Endothelial cell of umbilical vein (primary cell): ENCODE data around the gene RPGRIP1L. TPM values are rescaled to one million over a fixed set of nuclear protein-coding genes. Genes with fewer than 3 reads are reported as not detected.

ENCODE experiments used
- BruUV-seq: library from RNA; stranded (reverse); fragments of 400-500 nt; replicated peaks from 2 replicates; lab custom pipeline; 2021; lab: Mats Ljungman, UMichigan
- CTCF ChIA-PET: fragments of 300-600, 350-600 bp; sonication (Branson Sonifier 250); formaldehyde crosslinking; loops from one replicate; lab custom pipeline; 2021; ENCODE audit warnings: antibody characterized with exemption, inconsistent platforms; lab: Charles Lee
- POLR2A ChIA-PET: fragments of 300-600, 350-600 bp; sonication (Branson Sonifier 250); formaldehyde crosslinking; loops from one replicate; lab custom pipeline; 2021; ENCODE audit warnings: antibody characterized with exemption, inconsistent platforms; lab: Charles Lee
- DNase-seq: peaks from one replicate; pipeline ENCODE4 v3.0.0-alpha.2; 2011; ENCODE audit warnings: low read depth, low spot score
- FAIRE-seq: peaks from 2 replicates; lab custom pipeline; 2011; peaks lifted over from hg19 to GRCh38; lab: Jason Lieb, UNC
- H2AFZ ChIP-seq: 2 replicates; pipeline ENCODE4 v1.6.0; 2012; ENCODE audit warnings: low read depth, low read length, control low read depth, inconsistent platforms
- H3K27ac ChIP-seq: 2 replicates; pipeline ENCODE4 v1.5.1; 2011; ENCODE audit warnings: low read depth, mild to moderate bottlenecking, control low read depth, low read length, moderate library complexity; ENCODE audit not compliant: insufficient read depth
- H3K27me3 ChIP-seq, 2 experiments: 2 replicates each; pipeline versions ENCODE4 v1.6.0 to v1.6.1; 2011; ENCODE audit warnings: low read length in 2 of 2, mixed read lengths in 1 of 2; ENCODE audit not compliant: control insufficient read depth in 2 of 2, insufficient read depth in 2 of 2
- H3K36me3 ChIP-seq, 2 experiments: 2 replicates in 1 of 2; 3 replicates in 1 of 2; pipeline ENCODE4 v1.5.1; 2011; ENCODE audit warnings: low read length in 2 of 2, mild to moderate bottlenecking in 1 of 2, moderate library complexity in 1 of 2; ENCODE audit not compliant: control insufficient read depth in 2 of 2, insufficient read depth in 2 of 2; ENCODE audit errors: extremely low read depth in 1 of 2
- H3K4me1 ChIP-seq: 3 replicates; pipeline ENCODE4 v1.5.1; 2011; ENCODE audit warnings: mild to moderate bottlenecking, low read length; ENCODE audit not compliant: control insufficient read depth, insufficient read depth; ENCODE audit errors: extremely low read depth
- H3K4me2 ChIP-seq: 2 replicates; pipeline ENCODE4 v1.6.1; 2011; ENCODE audit warnings: low read length, control low read depth, mixed read lengths; ENCODE audit not compliant: insufficient read depth
- H3K4me3 ChIP-seq, 3 experiments: fragments of 200-600 bp in 1 of 3; sonication (generic), shearing (Covaris generic) in 1 of 3; replicated peaks in 1 of 3; 2 replicates each; pipeline ENCODE4 v1.5.1; 2011 to 2016; ENCODE audit warnings: control low read depth in 3 of 3, low read length in 3 of 3, mild to moderate bottlenecking in 2 of 3, inconsistent platforms in 1 of 3, low read depth in 1 of 3, moderate library complexity in 1 of 3; ENCODE audit not compliant: insufficient read depth in 1 of 3
- H3K79me2 ChIP-seq: 2 replicates; pipeline ENCODE4 v1.6.0; 2012; ENCODE audit warnings: low read length, inconsistent platforms; ENCODE audit not compliant: control insufficient read depth, insufficient read depth
- H3K9ac ChIP-seq: replicated peaks from 2 replicates; pipeline ENCODE3; 2011; ENCODE audit warnings: low read length, control low read depth; ENCODE audit not compliant: insufficient read depth; ENCODE audit errors: extremely low read depth
- H3K9me1 ChIP-seq: replicated peaks from 3 replicates; pipeline ENCODE4 v1.6.0; 2011; ENCODE audit warnings: mild to moderate bottlenecking, low read length; ENCODE audit not compliant: control insufficient read depth, insufficient read depth; ENCODE audit errors: extremely low read depth
- H3K9me3 ChIP-seq: replicated peaks from 2 replicates; pipeline ENCODE4 v1.5.1; 2012; ENCODE audit warnings: low read length, inconsistent platforms; ENCODE audit not compliant: control insufficient read depth, insufficient read depth
- H4K20me1 ChIP-seq: replicated peaks from 2 replicates; pipeline ENCODE3; 2011; ENCODE audit warnings: mild to moderate bottlenecking, low read length; ENCODE audit not compliant: control insufficient read depth, insufficient read depth; ENCODE audit errors: extremely low read depth
- EZH2 ChIP-seq: IDR thresholded peaks from 2 replicates; pipeline ENCODE4 v1.6.1; 2012; ENCODE audit warnings: borderline replicate concordance, low read depth, mild to moderate bottlenecking, moderate library complexity, low read length, inconsistent platforms; ENCODE audit not compliant: severe bottlenecking
- FOS ChIP-seq: IDR thresholded peaks from 2 replicates; pipeline ENCODE4 v1.6.1; 2011; ENCODE audit warnings: mild to moderate bottlenecking, low read length, moderate library complexity, borderline replicate concordance; ENCODE audit not compliant: insufficient read depth
- GATA2 ChIP-seq: IDR thresholded peaks from 2 replicates; pipeline ENCODE4 v1.7.0; 2011; ENCODE audit warnings: low read depth, mild to moderate bottlenecking, moderate library complexity, mixed read lengths, low read length; ENCODE audit not compliant: insufficient read length, insufficient read depth
- JUN ChIP-seq: IDR thresholded peaks from 2 replicates; pipeline ENCODE4 v1.6.1; 2011; ENCODE audit warnings: borderline replicate concordance, low read depth; ENCODE audit not compliant: insufficient read length, insufficient read depth
- MYC ChIP-seq: IDR thresholded peaks from one replicate; pipeline ENCODE4 v1.6.1; 2011; ENCODE audit warnings: mild to moderate bottlenecking, low read depth, low read length
- POLR2A ChIP-seq: IDR thresholded peaks from 2 replicates; pipeline ENCODE4 v1.6.1; 2012; ENCODE audit warnings: low read depth, mild to moderate bottlenecking, control low read depth, low read length
- POLR2AphosphoS5 ChIP-seq: IDR thresholded peaks from 2 replicates; pipeline ENCODE4 v1.6.1; 2012; ENCODE audit warnings: low read depth, mild to moderate bottlenecking, control low read depth, low read length, moderate library complexity; ENCODE audit not compliant: insufficient read depth
- dilution Hi-C: fragments of 300-500 bp; cut with MboI; formaldehyde crosslinking; loops from one replicate; pipeline ENCODE4 v1.15.0; 2019; ENCODE audit warnings: low sequenced_read_pairs; ENCODE audit not compliant: extremely low pct_ligation_motif_present
- intact Hi-C: fragments of 100-400 bp; cut with micrococcal nuclease; formaldehyde crosslinking; loops from one replicate; pipeline ENCODE4 v1.10.0; 2022
- polyA plus RNA-seq, 4 experiments: library from polyadenylated mRNA; depleted of rRNA in 3 of 4; stranded (reverse) in 3 of 4; unstranded in 1 of 4; fragments of >200 nt; gene quantifications; 2 replicates each; pipeline versions ENCODE4 v1.2.1 to v1.2.3, GENCODE V29; 2011 to 2012; ENCODE audit warnings: missing spikeins in 1 of 4
- total RNA-seq: library from RNA; stranded (reverse); gene quantifications from 2 replicates; pipeline ENCODE4 v1.2.3, GENCODE V29; 2021
- TF ChIP-seq, protein P1 (sequence below), 2 donors: IDR thresholded peaks; 1 replicate in 1 of 2; 2 replicates in 1 of 2; pipeline ENCODE4 v1.5.1; 2011; ENCODE audit warnings: low read length in 2 of 2, mild to moderate bottlenecking in 2 of 2, moderate library complexity in 2 of 2, control low read depth in 1 of 2, inconsistent platforms in 1 of 2, low read depth in 1 of 2; ENCODE audit not compliant: insufficient read depth in 1 of 2; ENCODE audit errors: extremely low read depth in 1 of 2
- TF ChIP-seq, protein P2 (sequence below): IDR thresholded peaks from 2 replicates; pipeline ENCODE4 v1.6.1; 2011; ENCODE audit not compliant: insufficient read depth, insufficient read length

RPGRIP1L gene
- total and polyA plus RNA-seq, 2 donors (not counting 3 experiments of a cell fraction or from before 2014, with no cell fraction given) = 3.2 to 13.2 TPM

DNA sequence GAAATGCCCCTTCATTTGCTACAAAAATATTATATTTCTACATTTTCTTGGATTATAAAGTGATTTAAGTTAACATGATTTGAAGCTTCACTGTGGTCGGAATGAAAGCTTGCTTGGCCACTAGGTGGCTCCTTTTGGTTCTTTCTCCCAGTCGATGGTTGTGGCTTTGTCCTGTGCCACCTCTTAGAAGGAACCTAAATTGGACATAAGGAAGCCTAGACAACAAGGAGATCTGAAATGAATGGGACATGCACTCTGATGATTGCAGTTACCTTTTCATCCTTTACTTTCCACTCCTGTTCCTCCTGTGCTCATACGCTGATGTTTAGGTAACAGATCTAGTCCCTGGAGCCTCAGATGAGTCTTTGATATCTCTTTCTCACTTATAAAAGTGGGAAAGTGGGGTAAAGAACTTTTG, 39.5 kb upstream of the RPGRIP1L start:
- no peaks in the 10 kb centered on the region for H3K27me3 ChIP-seq
- peak; percentile 28 for DNase-seq
- H3K9me3 ChIP-seq = no peaks in the 10 kb centered on the region
- no peaks in the 10 kb centered on the region for H3K36me3 ChIP-seq
- H4K20me1 ChIP-seq = no peaks in the 10 kb centered on the region
- TF ChIP-seq, protein P1, sequence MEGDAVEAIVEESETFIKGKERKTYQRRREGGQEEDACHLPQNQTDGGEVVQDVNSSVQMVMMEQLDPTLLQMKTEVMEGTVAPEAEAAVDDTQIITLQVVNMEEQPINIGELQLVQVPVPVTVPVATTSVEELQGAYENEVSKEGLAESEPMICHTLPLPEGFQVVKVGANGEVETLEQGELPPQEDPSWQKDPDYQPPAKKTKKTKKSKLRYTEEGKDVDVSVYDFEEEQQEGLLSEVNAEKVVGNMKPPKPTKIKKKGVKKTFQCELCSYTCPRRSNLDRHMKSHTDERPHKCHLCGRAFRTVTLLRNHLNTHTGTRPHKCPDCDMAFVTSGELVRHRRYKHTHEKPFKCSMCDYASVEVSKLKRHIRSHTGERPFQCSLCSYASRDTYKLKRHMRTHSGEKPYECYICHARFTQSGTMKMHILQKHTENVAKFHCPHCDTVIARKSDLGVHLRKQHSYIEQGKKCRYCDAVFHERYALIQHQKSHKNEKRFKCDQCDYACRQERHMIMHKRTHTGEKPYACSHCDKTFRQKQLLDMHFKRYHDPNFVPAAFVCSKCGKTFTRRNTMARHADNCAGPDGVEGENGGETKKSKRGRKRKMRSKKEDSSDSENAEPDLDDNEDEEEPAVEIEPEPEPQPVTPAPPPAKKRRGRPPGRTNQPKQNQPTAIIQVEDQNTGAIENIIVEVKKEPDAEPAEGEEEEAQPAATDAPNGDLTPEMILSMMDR (IDR thresholded peaks at IDR 0.05; ENCODE audit: extremely low read depth in 1 of 2, insufficient read depth in 1 of 2, low read depth in 1 of 2, low read length in 2 of 2) = peak; percentile 63 to 67
- TF ChIP-seq POLR2A = no peak
- H3K9me1 ChIP-seq = no peaks in the 10 kb centered on the region
- peaks cover 19% of the 10 kb centered on the region for H3K79me2 ChIP-seq
- no peak overlapping the region for H3K9ac ChIP-seq
- no peak overlapping the region for H3K4me3 ChIP-seq
- ChIA-PET POLR2A (no interaction called here), CTCF (interaction anchor here (0.8 to 2.5 kb wide), 28 partner anchors 8 to 1514 kb away, joined by 3 to 57 read pairs (median 5); partner anchors contain the start of genes FTO and RPGRIP1L)
- dilution Hi-C loops = no loop called here
- intact Hi-C loops = no loop called here
- FAIRE-seq = peak; percentile 59
- H3K4me1 ChIP-seq = peaks cover 11% of the 10 kb centered on the region
- no peak overlapping the region for H3K4me2 ChIP-seq
- no TSS peak for BruUV-seq
- H3K27ac ChIP-seq = no peak overlapping the region
- no peak overlapping the region for H2AFZ ChIP-seq

DNA sequence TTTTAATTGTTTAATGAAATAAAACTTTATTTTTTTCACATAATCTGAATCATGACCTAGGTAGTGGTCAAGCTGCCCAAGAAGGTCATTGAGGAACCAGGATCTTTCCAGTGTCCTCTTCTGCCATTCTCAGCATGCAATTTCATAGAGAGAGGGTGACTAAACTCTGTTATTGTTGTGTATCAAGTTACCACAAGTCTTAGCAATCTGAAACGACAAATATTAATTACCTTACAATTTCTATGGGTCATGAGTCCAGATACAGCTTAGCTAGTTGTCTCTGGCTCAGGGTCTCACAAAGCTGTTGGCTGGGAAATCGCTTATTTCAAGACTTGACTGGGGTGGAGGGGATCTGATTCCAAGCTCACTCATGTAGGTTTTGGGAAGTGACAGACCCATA, 37.9 kb upstream of the RPGRIP1L start:
- Histone ChIP-seq H3K27me3 (no peaks in the 10 kb centered on the region), H3K4me3 (no peak overlapping the region), H3K4me1 (peaks cover 11% of the 10 kb centered on the region), H3K36me3 (no peaks in the 10 kb centered on the region), H3K79me2 (peaks cover 12% of the 10 kb centered on the region), H3K9me1 (no peaks in the 10 kb centered on the region), H3K9ac (no peak overlapping the region), H4K20me1 (no peaks in the 10 kb centered on the region), H3K9me3 (no peaks in the 10 kb centered on the region), H3K27ac (no peak overlapping the region), H3K4me2 (no peak overlapping the region), H2AFZ (no peak overlapping the region)
- dilution Hi-C loops = no loop called here
- ChIA-PET CTCF (interaction anchor here (0.7 to 1.7 kb wide), 4 partner anchors 12 to 150 kb away, joined by 3 to 4 read pairs (median 4); no protein-coding TSS in a partner anchor), POLR2A (no interaction called here)
- BruUV-seq = no TSS peak
- DNase-seq (no peak), FAIRE-seq (no peak)
- intact Hi-C loops = no loop called here
- TF ChIP-seq GATA2 = no peak
- TF ChIP-seq MYC = no peak
- no peak for TF ChIP-seq POLR2A
- TF ChIP-seq, protein P1 (IDR thresholded peaks at IDR 0.05; ENCODE audit: extremely low read depth in 1 of 2, insufficient read depth in 1 of 2, low read depth in 1 of 2, low read length in 2 of 2) = no peak
- TF ChIP-seq FOS = no peak
- TF ChIP-seq EZH2 = no peak
- TF ChIP-seq, protein P2, sequence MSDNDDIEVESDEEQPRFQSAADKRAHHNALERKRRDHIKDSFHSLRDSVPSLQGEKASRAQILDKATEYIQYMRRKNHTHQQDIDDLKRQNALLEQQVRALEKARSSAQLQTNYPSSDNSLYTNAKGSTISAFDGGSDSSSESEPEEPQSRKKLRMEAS = no peak
- TF ChIP-seq JUN = no peak
- TF ChIP-seq POLR2AphosphoS5 = no peak
